Suprapubic skin (tissue), 4 donors: ENCODE data around the gene EGFL7. TPM values are rescaled to one million over a fixed set of nuclear protein-coding genes. Genes with fewer than 3 reads are reported as not detected.

Experiments
- DNase-seq, 2 donors: peaks; one replicate each; pipeline ENCODE4 v3.0.0-alpha.2; 2019; ENCODE audit warnings: low spot score in 2 of 2
- H3K27ac ChIP-seq: fragments of 200-600 bp; sonication (generic); one replicate; pipeline ENCODE4 v1.5.1; 2019
- H3K27me3 ChIP-seq: fragments of 200-600 bp; sonication (generic); one replicate; pipeline ENCODE4 v1.5.1; 2019
- H3K36me3 ChIP-seq: fragments of 200-600 bp; sonication (generic); one replicate; pipeline ENCODE4 v1.5.1; 2019
- H3K4me1 ChIP-seq: fragments of 200-600 bp; sonication (generic); one replicate; pipeline ENCODE4 v1.5.1; 2019
- H3K4me3 ChIP-seq: fragments of 200-600 bp; sonication (generic); one replicate; pipeline ENCODE4 v1.5.1; 2019; ENCODE audit warnings: mild to moderate bottlenecking
- H3K9me3 ChIP-seq: fragments of 200-600 bp; sonication (generic); one replicate; pipeline ENCODE4 v1.5.1; 2019
- CTCF ChIP-seq, 2 donors: fragments of 200-600 bp in 1 of 2; fragments of 450-650 bp in 1 of 2; sonication (generic) in 1 of 2; IDR thresholded peaks; one replicate each; pipeline ENCODE4 v1.5.1; 2016 to 2019; ENCODE audit warnings: antibody characterized with exemption in 2 of 2, mild to moderate bottlenecking in 1 of 2, moderate library complexity in 1 of 2
- EP300 ChIP-seq: sonication (generic); formaldehyde crosslinking; IDR thresholded peaks from one replicate; pipeline ENCODE4 v1.6.1; 2017; ENCODE audit warnings: antibody characterized with exemption
- POLR2A ChIP-seq, 2 donors: fragments of 450-650 bp; IDR thresholded peaks; one replicate each; pipeline ENCODE4 v1.6.1; 2017; ENCODE audit warnings: antibody characterized with exemption in 2 of 2, mild to moderate bottlenecking in 2 of 2, moderate library complexity in 2 of 2
- POLR2AphosphoS5 ChIP-seq, 3 donors: sonication (generic); formaldehyde crosslinking; IDR thresholded peaks; one replicate each; pipeline ENCODE4 v1.6.1; 2017; ENCODE audit warnings: antibody characterized with exemption in 3 of 3
- WGBS: methylation state at CpG from one replicate; pipeline ENCODE4 v1.1.5; 2018; 5-methylcytosine and 5-hydroxymethylcytosine counted together
- total RNA-seq, 4 donors: library from RNA; depleted of rRNA; stranded (reverse); fragments of >200 nt; gene quantifications; one replicate each; pipeline ENCODE4 v1.1.0, GENCODE V29; 2016

The EGFL7 gene
- total RNA-seq, 4 donors from 2014 or later: 12.2 to 49.6 (median 28.6) TPM

- WGBS: 39% methylated on average over 14 of the region's 22 CpGs
- DNase-seq: no peak
- H3K4me1 ChIP-seq: peaks cover 18% of the 10 kb centered on the region
- H3K27ac ChIP-seq: no peak overlapping the region
- no peaks in the 10 kb centered on the region for H3K27me3 ChIP-seq
- H3K4me3 ChIP-seq: no peak overlapping the region
- TF ChIP-seq CTCF (IDR thresholded peaks at IDR 0.05) (no peak), EP300 (no peak), POLR2A (IDR thresholded peaks at IDR 0.05) (no peak), POLR2AphosphoS5 (IDR thresholded peaks at IDR 0.05) (no peak)
- H3K9me3 ChIP-seq: no peaks in the 10 kb centered on the region
- peaks cover 23% of the 10 kb centered on the region for H3K36me3 ChIP-seq
Measured at GRCh38 chr9:136679431-136679941, 16.8 kb downstream of the EGFL7 start.

- Histone ChIP-seq H3K4me3 (no peak overlapping the region), H3K4me1 (peaks cover 33% of the 10 kb centered on the region), H3K27ac (no peak overlapping the region)
Measured at GRCh38 chr9:136681029-136681428, 18.3 kb downstream of the EGFL7 start.

GRCh38 chr9:136681945-136682699, 19.4 kb downstream of the EGFL7 start:
- no peak overlapping the region for H3K27ac ChIP-seq
- TF ChIP-seq POLR2A (IDR thresholded peaks at IDR 0.05) (no peak), POLR2AphosphoS5 (IDR thresholded peaks at IDR 0.05) (no peak), EP300 (no peak), CTCF (IDR thresholded peaks at IDR 0.05) (no peak)
- H3K9me3 ChIP-seq: no peaks in the 10 kb centered on the region
- H3K27me3 ChIP-seq: no peaks in the 10 kb centered on the region
- 91% methylated on average over 13 of the region's 20 CpGs for WGBS
- H3K4me1 ChIP-seq: peaks cover 38% of the 10 kb centered on the region
- no peak for DNase-seq
- no peak overlapping the region for H3K4me3 ChIP-seq
- H3K36me3 ChIP-seq: peaks cover 2% of the 10 kb centered on the region

More at GRCh38 chr9:136681029-136681428, 18.3 kb downstream of the EGFL7 start:
- DNase-seq: no peak
- WGBS: 97% methylated on average over 17 of the region's 17 CpGs
- Histone ChIP-seq H3K36me3 (peaks cover 13% of the 10 kb centered on the region), H3K27me3 (no peaks in the 10 kb centered on the region), H3K9me3 (no peaks in the 10 kb centered on the region)
- TF ChIP-seq EP300: no peak
- TF ChIP-seq CTCF (IDR thresholded peaks at IDR 0.05): no peak
- no peak for TF ChIP-seq POLR2A (IDR thresholded peaks at IDR 0.05)
- TF ChIP-seq POLR2AphosphoS5 (IDR thresholded peaks at IDR 0.05): no peak

- Histone ChIP-seq H3K4me3 (no peak overlapping the region), H3K9me3 (no peaks in the 10 kb centered on the region), H3K36me3 (no peaks in the 10 kb centered on the region), H3K4me1 (peaks cover 44% of the 10 kb centered on the region), H3K27me3 (no peaks in the 10 kb centered on the region), H3K27ac (no peak overlapping the region)
- WGBS: 96% methylated on average over 3 of the region's 10 CpGs
- DNase-seq: no peak
- TF ChIP-seq CTCF (IDR thresholded peaks at IDR 0.05): no peak
- no peak for TF ChIP-seq POLR2AphosphoS5 (IDR thresholded peaks at IDR 0.05)
- TF ChIP-seq EP300: no peak
- TF ChIP-seq POLR2A (IDR thresholded peaks at IDR 0.05): no peak
Measured at GRCh38 chr9:136682710-136683109, 20.0 kb downstream of the EGFL7 start.

GRCh38 chr9:136683173-136683745, 20.5 kb downstream of the EGFL7 start:
- peaks cover 49% of the 10 kb centered on the region for H3K4me1 ChIP-seq
- no peak overlapping the region for H3K4me3 ChIP-seq
- 94% methylated on average over 14 of the region's 16 CpGs for WGBS
- H3K36me3 ChIP-seq: no peaks in the 10 kb centered on the region
- no peak for TF ChIP-seq CTCF (IDR thresholded peaks at IDR 0.05)
- TF ChIP-seq POLR2A (IDR thresholded peaks at IDR 0.05): no peak
- TF ChIP-seq EP300: no peak
- TF ChIP-seq POLR2AphosphoS5 (IDR thresholded peaks at IDR 0.05): no peak
- no peaks in the 10 kb centered on the region for H3K9me3 ChIP-seq
- no peak overlapping the region for H3K27ac ChIP-seq
- no peak for DNase-seq
- no peaks in the 10 kb centered on the region for H3K27me3 ChIP-seq
